HL-60 (cell line): ENCODE results near the gene PLEKHA5.

Experiments
- GABPA ChIP-seq: IDR thresholded peaks from 2 replicates; pipeline ENCODE4 v1.6.1; 2012; ENCODE audit warnings: low read depth
- POLR2AphosphoS5 ChIP-seq: IDR thresholded peaks from 2 replicates; pipeline ENCODE4 v1.6.1; 2012; ENCODE audit warnings: low read depth
- TF ChIP-seq, protein P1 (sequence below): IDR thresholded peaks from one replicate; pipeline ENCODE4 v1.5.1; 2011; ENCODE audit warnings: low read length, control low read depth, inconsistent platforms; ENCODE audit not compliant: insufficient read depth
- TF ChIP-seq, protein P2 (sequence below): IDR thresholded peaks from 2 replicates; pipeline ENCODE4 v1.6.1; 2012; ENCODE audit warnings: low read depth; ENCODE audit not compliant: insufficient replicate concordance

DNA sequence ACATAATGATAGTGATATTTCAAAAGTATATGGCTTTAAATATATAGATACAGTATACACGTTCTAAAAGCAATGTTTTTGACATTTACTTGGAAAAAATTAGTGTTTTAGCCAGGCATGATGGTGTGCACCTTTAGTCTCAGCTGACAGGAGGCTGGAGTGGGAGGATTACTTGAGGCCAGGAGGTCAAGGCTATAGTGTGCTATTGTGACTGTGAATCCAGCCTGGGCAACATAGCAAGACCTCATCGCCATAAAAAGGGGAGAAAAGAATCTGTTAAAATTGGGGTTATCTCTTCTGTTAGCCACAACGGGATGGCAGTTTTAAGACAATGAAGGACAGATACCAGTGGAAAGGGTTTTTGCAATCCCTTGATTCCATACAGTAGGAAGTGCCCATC lies 95.2 kb downstream of the PLEKHA5 start:
- TF ChIP-seq, protein P1, sequence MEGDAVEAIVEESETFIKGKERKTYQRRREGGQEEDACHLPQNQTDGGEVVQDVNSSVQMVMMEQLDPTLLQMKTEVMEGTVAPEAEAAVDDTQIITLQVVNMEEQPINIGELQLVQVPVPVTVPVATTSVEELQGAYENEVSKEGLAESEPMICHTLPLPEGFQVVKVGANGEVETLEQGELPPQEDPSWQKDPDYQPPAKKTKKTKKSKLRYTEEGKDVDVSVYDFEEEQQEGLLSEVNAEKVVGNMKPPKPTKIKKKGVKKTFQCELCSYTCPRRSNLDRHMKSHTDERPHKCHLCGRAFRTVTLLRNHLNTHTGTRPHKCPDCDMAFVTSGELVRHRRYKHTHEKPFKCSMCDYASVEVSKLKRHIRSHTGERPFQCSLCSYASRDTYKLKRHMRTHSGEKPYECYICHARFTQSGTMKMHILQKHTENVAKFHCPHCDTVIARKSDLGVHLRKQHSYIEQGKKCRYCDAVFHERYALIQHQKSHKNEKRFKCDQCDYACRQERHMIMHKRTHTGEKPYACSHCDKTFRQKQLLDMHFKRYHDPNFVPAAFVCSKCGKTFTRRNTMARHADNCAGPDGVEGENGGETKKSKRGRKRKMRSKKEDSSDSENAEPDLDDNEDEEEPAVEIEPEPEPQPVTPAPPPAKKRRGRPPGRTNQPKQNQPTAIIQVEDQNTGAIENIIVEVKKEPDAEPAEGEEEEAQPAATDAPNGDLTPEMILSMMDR = no peak
- no peak for TF ChIP-seq POLR2AphosphoS5
- TF ChIP-seq, protein P2, sequence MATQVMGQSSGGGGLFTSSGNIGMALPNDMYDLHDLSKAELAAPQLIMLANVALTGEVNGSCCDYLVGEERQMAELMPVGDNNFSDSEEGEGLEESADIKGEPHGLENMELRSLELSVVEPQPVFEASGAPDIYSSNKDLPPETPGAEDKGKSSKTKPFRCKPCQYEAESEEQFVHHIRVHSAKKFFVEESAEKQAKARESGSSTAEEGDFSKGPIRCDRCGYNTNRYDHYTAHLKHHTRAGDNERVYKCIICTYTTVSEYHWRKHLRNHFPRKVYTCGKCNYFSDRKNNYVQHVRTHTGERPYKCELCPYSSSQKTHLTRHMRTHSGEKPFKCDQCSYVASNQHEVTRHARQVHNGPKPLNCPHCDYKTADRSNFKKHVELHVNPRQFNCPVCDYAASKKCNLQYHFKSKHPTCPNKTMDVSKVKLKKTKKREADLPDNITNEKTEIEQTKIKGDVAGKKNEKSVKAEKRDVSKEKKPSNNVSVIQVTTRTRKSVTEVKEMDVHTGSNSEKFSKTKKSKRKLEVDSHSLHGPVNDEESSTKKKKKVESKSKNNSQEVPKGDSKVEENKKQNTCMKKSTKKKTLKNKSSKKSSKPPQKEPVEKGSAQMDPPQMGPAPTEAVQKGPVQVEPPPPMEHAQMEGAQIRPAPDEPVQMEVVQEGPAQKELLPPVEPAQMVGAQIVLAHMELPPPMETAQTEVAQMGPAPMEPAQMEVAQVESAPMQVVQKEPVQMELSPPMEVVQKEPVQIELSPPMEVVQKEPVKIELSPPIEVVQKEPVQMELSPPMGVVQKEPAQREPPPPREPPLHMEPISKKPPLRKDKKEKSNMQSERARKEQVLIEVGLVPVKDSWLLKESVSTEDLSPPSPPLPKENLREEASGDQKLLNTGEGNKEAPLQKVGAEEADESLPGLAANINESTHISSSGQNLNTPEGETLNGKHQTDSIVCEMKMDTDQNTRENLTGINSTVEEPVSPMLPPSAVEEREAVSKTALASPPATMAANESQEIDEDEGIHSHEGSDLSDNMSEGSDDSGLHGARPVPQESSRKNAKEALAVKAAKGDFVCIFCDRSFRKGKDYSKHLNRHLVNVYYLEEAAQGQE = no peak
- TF ChIP-seq GABPA = no peak
